ENCODE results near the gene DYDC2. TPM values are rescaled to one million over a fixed set of nuclear protein-coding genes. Genes with fewer than 3 reads are reported as not detected.

Gene DYDC2
- total RNA-seq, 1 experiment from 2014 or later, result 2.8 TPM

DNA sequence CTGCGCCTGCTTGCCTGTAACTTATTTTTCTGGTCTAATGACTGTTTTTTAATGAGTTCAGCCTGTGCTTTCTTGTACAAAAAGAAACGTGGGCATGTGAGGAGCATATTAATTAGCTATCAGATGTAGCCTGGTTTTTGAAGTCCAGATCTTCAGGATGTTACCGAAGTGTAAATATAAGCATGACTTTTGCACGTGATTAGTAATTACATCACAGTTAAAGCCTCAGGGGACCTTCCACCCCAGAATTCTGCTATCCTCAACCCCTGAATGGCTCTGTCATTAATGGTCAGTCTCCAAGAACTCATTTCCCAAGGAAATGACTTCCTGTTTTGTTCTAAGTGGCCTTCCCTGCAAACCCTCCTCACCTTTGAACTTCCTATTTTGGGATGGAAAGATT lies 49.6 kb downstream of the DYDC2 start:
- Histone ChIP-seq H3K79me2 (ENCODE audit: insufficient read depth, low read length) (no peaks in the 10 kb centered on the region), H2AK5ac (ENCODE audit: insufficient read length, low read length) (no peak overlapping the region), H3K4me1 (ENCODE audit: insufficient read depth, low read length) (no peaks in the 10 kb centered on the region), H2BK15ac (ENCODE audit: low read depth, low read length) (no peak overlapping the region), H3K79me1 (ENCODE audit: insufficient read depth, low read depth, low read length, poor library complexity, severe bottlenecking) (no peaks in the 10 kb centered on the region), H2BK12ac (ENCODE audit: insufficient read length, low read depth, low read length) (no peak overlapping the region), H3K14ac (ENCODE audit: insufficient read depth, low read length) (no peak overlapping the region), H3K9me3 (ENCODE audit: control insufficient read depth, low read depth, low read length) (no peaks in the 10 kb centered on the region), H2AFZ (ENCODE audit: low read length) (no peak overlapping the region), H2BK20ac (ENCODE audit: low read depth, low read length, poor library complexity, severe bottlenecking) (no peak overlapping the region), H3K23ac (ENCODE audit: insufficient read length, low read depth, low read length) (no peak overlapping the region), H3K56ac (ENCODE audit: insufficient read length, low read depth, low read length) (no peak overlapping the region), H4K5ac (ENCODE audit: insufficient read length, low read depth, low read length) (no peak overlapping the region), H3K23me2 (ENCODE audit: insufficient read length, low read depth, low read length, poor library complexity, severe bottlenecking) (peaks cover 8% of the 10 kb centered on the region), H3K4ac (ENCODE audit: low read depth, low read length) (no peak overlapping the region), H3K4me2 (ENCODE audit: insufficient read depth, insufficient read length, low read length) (no peak overlapping the region), H3K9ac (ENCODE audit: extremely low read depth, insufficient read length, low read length) (no peak overlapping the region), H3K27me3 (ENCODE audit: insufficient read depth, low read length) (peaks cover 4% of the 10 kb centered on the region; the same call in 1 of the 2 replicates), H4K8ac (replicated peaks; ENCODE audit: insufficient read length, low read depth, low read length) (no peak overlapping the region), H2BK5ac (ENCODE audit: insufficient read length, low read length) (no peak overlapping the region), H4K20me1 (ENCODE audit: control insufficient read depth, insufficient read depth, insufficient read length) (no peaks in the 10 kb centered on the region), H2BK120ac (ENCODE audit: low read depth, low read length, poor library complexity, severe bottlenecking) (no peak overlapping the region), H4K91ac (ENCODE audit: insufficient read length, low read depth, low read length) (no peak overlapping the region), H3T11ph (ENCODE audit: low read length) (no peak overlapping the region), H3K18ac (ENCODE audit: insufficient read length, low read depth, low read length) (no peak overlapping the region), H3K27ac (ENCODE audit: insufficient read length, low read depth, low read length) (no peak overlapping the region)
- WGBS (ENCODE audit: extremely low coverage, insufficient read length, low lambda C conversion rate), result no CpG with 5 or more reads among the region's 4 CpGs
- H3K27me3 Mint-ChIP-seq (ENCODE audit: low read depth), result peaks cover 31% of the 10 kb centered on the region
- H3K4me3 Mint-ChIP-seq, result no peak overlapping the region
- H3K4me1 Mint-ChIP-seq, result peaks cover 19 to 27% of the 10 kb centered on the region in 2 experiments
- peaks cover 0 to 2% (median 0%) of the 10 kb centered on the region in 3 experiments; a peak in 3 of 7 replicates for H3K36me3 Mint-ChIP-seq (ENCODE audit: insufficient read depth in 1 of 3, low read depth in 3 of 3)
- no peak overlapping the region; a peak in 1 of 7 replicates for H3K27ac Mint-ChIP-seq
- H3K9me3 Mint-ChIP-seq, result no peaks in the 10 kb centered on the region
- TF ChIP-seq, protein P1, sequence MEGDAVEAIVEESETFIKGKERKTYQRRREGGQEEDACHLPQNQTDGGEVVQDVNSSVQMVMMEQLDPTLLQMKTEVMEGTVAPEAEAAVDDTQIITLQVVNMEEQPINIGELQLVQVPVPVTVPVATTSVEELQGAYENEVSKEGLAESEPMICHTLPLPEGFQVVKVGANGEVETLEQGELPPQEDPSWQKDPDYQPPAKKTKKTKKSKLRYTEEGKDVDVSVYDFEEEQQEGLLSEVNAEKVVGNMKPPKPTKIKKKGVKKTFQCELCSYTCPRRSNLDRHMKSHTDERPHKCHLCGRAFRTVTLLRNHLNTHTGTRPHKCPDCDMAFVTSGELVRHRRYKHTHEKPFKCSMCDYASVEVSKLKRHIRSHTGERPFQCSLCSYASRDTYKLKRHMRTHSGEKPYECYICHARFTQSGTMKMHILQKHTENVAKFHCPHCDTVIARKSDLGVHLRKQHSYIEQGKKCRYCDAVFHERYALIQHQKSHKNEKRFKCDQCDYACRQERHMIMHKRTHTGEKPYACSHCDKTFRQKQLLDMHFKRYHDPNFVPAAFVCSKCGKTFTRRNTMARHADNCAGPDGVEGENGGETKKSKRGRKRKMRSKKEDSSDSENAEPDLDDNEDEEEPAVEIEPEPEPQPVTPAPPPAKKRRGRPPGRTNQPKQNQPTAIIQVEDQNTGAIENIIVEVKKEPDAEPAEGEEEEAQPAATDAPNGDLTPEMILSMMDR (conservative IDR thresholded peaks at IDR 0.05), result no peak
- DNase-seq, result no peak
